ENCODE data around the gene WDR17. TPM values are rescaled to one million over a fixed set of nuclear protein-coding genes. Genes with fewer than 3 reads are reported as not detected.
"Not testable (repeated sequence)": the region's sequence is repeated elsewhere in the genome, so short reads cannot be mapped to it uniquely, and the experiment has no call there.

WDR17 gene
- total and polyA plus RNA-seq, 7 donors = 0.63 to 11.0 (median 5.8) TPM; not detected in 2

DNA sequence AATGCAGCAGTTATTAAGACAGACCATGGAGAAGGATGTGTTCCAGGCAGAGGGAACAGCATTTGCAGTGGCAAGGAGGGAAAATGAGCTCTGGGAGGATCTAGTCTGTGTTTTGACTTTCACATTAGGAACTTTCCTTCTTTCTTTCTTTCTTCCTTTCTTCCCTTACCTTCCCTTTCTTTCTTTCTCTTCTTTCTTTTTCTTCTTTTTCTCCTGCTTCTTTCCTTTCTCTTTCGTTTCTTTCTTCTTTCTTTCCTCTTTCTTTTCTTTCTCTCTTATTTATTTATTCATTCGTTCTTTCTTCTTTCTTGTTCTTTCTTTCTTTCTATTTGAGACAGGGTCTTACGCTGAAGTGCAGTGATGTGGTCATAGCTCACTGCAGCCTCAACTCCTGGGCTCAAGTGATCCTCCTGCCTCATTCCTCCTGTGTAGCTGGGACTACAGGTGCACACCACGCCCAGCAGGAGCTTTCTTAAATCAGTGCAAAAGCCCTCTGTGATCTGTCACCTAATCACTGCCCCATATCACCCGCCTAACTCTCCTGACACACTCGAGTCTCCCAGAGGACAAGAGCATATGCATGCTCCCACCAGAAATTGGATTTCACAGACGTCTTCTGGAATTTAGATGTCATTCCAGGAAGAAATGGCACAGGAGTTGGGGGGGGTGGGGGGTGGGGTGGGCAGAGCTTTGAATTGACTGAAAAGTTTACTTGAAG, 145.1 kb downstream of the WDR17 start:
- H3K4me1 ChIP-seq = peaks cover 0 to 14% (median 2%) of the 10 kb centered on the region in 4 donors
- TF ChIP-seq, protein P1, sequence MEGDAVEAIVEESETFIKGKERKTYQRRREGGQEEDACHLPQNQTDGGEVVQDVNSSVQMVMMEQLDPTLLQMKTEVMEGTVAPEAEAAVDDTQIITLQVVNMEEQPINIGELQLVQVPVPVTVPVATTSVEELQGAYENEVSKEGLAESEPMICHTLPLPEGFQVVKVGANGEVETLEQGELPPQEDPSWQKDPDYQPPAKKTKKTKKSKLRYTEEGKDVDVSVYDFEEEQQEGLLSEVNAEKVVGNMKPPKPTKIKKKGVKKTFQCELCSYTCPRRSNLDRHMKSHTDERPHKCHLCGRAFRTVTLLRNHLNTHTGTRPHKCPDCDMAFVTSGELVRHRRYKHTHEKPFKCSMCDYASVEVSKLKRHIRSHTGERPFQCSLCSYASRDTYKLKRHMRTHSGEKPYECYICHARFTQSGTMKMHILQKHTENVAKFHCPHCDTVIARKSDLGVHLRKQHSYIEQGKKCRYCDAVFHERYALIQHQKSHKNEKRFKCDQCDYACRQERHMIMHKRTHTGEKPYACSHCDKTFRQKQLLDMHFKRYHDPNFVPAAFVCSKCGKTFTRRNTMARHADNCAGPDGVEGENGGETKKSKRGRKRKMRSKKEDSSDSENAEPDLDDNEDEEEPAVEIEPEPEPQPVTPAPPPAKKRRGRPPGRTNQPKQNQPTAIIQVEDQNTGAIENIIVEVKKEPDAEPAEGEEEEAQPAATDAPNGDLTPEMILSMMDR (IDR thresholded peaks at IDR 0.05) = no peak
- TF ChIP-seq POLR2AphosphoS5 (IDR thresholded peaks at IDR 0.05) = no peak
- TF ChIP-seq EP300 (IDR thresholded peaks at IDR 0.05) = no peak
- TF ChIP-seq POLR2A (IDR thresholded peaks at IDR 0.05) = no peak
- H3K36me3 ChIP-seq = no peaks in the 10 kb centered on the region
- intact Hi-C loops (cut with DNase I) = no loop called here
- no peak overlapping the region for H3K4me3 ChIP-seq
- DNase-seq = no peak
- WGBS, 2 donors = 77 to 84% methylated on average over 7 of the region's 7 CpGs
- H3K27me3 ChIP-seq = no peaks in the 10 kb centered on the region
- no peaks in the 10 kb centered on the region for H3K9me3 ChIP-seq
- no peak overlapping the region for H3K27ac ChIP-seq

DNA sequence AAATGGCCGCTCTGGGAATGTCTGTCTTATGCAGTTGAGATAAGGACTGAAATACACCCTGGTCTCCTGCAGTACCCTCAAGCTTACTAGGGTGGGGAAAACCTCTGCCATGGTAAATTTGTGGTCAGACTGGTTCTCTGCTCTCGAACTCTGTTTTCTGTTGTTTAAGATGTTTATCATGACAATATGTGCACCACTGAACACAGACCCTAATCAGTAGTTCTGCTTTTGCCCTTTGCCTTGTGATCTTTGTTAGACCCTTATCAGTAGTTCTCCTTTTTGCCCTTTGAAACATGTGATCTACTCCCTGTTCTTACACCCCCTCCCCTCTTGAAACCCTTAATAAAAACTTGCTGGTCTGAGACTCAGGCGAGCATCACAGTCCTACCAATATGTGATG, 146.7 kb downstream of the WDR17 start:
- intact Hi-C loops (cut with DNase I); H3K27ac ChIP-seq; H3K9me3 ChIP-seq; H3K4me3 ChIP-seq; H3K36me3 ChIP-seq; DNase-seq; H3K27me3 ChIP-seq: not testable (repeated sequence)
- 78 to 89% methylated on average over 3 of the region's 3 CpGs for WGBS, 2 donors
- H3K4me1 ChIP-seq = peaks cover 0 to 14% (median 2%) of the 10 kb centered on the region in 4 donors

DNA sequence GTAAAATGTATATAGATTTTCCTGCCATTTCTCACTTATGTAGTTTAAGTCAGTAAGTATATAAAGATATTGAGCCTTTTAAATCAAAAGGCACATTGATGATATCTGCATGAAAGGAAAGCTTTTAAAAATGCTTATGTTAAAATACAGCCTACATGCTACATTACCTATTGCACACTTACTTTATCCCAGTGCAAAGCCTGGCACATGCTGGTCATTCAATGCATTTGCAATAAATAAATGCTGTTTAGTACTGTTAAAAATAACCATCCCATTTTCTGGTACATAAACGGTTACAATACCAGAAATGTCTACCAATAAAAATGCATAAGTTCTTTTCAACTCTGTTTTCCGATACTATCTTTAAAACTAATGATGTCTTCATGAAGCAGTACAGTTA, 151.9 kb downstream of the WDR17 start:
- DNase-seq = no peak
- H3K4me1 ChIP-seq = peaks cover 0 to 9% (median 2%) of the 10 kb centered on the region in 4 donors
- intact Hi-C loops (cut with DNase I) = no loop called here
- no peaks in the 10 kb centered on the region for H3K9me3 ChIP-seq
- TF ChIP-seq POLR2A (IDR thresholded peaks at IDR 0.05) = no peak
- no peak for TF ChIP-seq EP300 (IDR thresholded peaks at IDR 0.05)
- TF ChIP-seq, protein P1 (IDR thresholded peaks at IDR 0.05) = no peak
- TF ChIP-seq POLR2AphosphoS5 (IDR thresholded peaks at IDR 0.05) = no peak
- H3K27me3 ChIP-seq = no peaks in the 10 kb centered on the region
- no peaks in the 10 kb centered on the region for H3K36me3 ChIP-seq
- WGBS, 2 donors = 65 to 82% methylated on average over 2 of the region's 2 CpGs
- no peak overlapping the region for H3K27ac ChIP-seq
- H3K4me3 ChIP-seq = no peak overlapping the region

DNA sequence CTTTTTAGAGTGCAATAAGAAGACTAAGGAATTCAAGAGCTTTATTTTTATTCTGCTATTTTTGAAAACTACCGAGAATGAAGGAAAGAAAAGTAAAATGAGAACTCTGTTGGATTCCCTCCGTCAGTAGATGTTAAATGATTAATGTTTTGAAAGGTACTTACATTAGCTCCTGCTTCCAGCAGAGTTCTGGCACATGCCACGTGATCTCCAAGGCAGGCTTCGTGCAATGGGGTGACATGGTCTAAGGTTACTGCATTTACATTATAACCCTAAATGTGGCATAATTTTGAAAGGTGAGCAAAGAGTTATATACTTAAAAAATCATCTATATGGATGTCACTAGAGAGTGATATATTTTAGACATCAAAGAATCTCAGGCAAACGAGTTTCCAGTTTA, 156.5 kb downstream of the WDR17 start:
- H3K27me3 ChIP-seq = no peaks in the 10 kb centered on the region
- no peak for DNase-seq
- TF ChIP-seq POLR2AphosphoS5 (IDR thresholded peaks at IDR 0.05) (no peak), EP300 (IDR thresholded peaks at IDR 0.05) (no peak), POLR2A (IDR thresholded peaks at IDR 0.05) (no peak)
- TF ChIP-seq, protein P1 (IDR thresholded peaks at IDR 0.05) = no peak
- H3K4me1 ChIP-seq = peaks cover 0 to under 1% (median 0%) of the 10 kb centered on the region in 4 donors
- no peaks in the 10 kb centered on the region for H3K36me3 ChIP-seq
- H3K4me3 ChIP-seq = no peak overlapping the region
- 76 to 89% methylated on average over 5 of the region's 5 CpGs for WGBS, 2 donors
- H3K27ac ChIP-seq = no peak overlapping the region
- H3K9me3 ChIP-seq = no peaks in the 10 kb centered on the region
- intact Hi-C loops (cut with DNase I) = no loop called here

DNA sequence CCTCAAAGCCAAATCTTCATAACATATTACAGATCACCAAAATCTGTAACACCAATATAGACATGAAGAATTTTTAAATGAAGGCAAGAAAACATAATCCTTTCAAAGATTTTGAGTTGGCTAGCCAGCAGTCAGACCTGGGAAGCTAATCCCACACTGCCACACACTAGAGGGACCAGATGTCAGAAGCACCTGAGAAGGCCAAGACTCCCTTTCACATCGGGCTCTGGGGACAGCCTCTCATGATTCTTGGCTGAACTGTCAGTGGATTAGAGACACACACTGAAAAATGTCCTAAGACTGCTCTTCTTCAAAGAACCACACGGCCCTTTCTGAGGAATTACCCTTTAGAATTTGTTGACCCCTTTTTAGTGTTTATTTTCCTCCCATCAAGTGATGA, 157.9 kb downstream of the WDR17 start:
- no peak overlapping the region for H3K4me3 ChIP-seq

More for the DNA sequence above, 157.9 kb downstream of the WDR17 start:
- no peaks in the 10 kb centered on the region for H3K9me3 ChIP-seq
- no peaks in the 10 kb centered on the region for H3K36me3 ChIP-seq
- H3K27ac ChIP-seq = no peak overlapping the region
- 82 to 84% methylated on average over 2 of the region's 2 CpGs for WGBS, 2 donors
- intact Hi-C loops (cut with DNase I) = no loop called here
- H3K4me1 ChIP-seq = peaks cover 0 to 13% (median 9%) of the 10 kb centered on the region in 4 donors
- TF ChIP-seq POLR2AphosphoS5 (IDR thresholded peaks at IDR 0.05) = no peak
- no peak for TF ChIP-seq EP300 (IDR thresholded peaks at IDR 0.05)
- TF ChIP-seq POLR2A (IDR thresholded peaks at IDR 0.05) = no peak
- TF ChIP-seq, protein P1 (IDR thresholded peaks at IDR 0.05) = no peak
- no peak for DNase-seq
- H3K27me3 ChIP-seq = no peaks in the 10 kb centered on the region
